Activated CD8-positive, alpha-beta memory T cell treated with anti-CD3 and anti-CD28 coated beads for 36 hours (primary cell): ENCODE measurements around the gene FZR1. TPM values are rescaled to one million over a fixed set of nuclear protein-coding genes. Genes with fewer than 3 reads are reported as not detected.

Experiments used
- CTCF ChIA-PET: fragments of 350-600 bp; sonication (Branson Sonifier 250); formaldehyde crosslinking; loops from one replicate; lab custom pipeline; 2021; ENCODE audit warnings: antibody characterized with exemption; lab: Charles Lee
- POLR2A ChIA-PET: fragments of 350-600 bp; sonication (Branson Sonifier 250); formaldehyde crosslinking; loops from one replicate; lab custom pipeline; 2021; ENCODE audit warnings: antibody characterized with exemption; lab: Charles Lee
- total RNA-seq, 2 experiments: library from RNA; stranded (reverse); gene quantifications; one replicate each; pipeline ENCODE4 v1.2.3, GENCODE V29; 2021

The FZR1 gene
- total RNA-seq, 2 experiments from 2014 or later = 33.1 to 33.6 TPM

- CTCF ChIA-PET = interaction anchor here (0.8 to 2.2 kb wide), 11 partner anchors 11 to 122 kb away, joined by 3 to 8 read pairs (median 4); partner anchors contain the start of gene TJP3
- POLR2A ChIA-PET = no interaction called here
These were observed 80.1 kb downstream of the FZR1 start for GRCh38 chr19:3586127-3586626.

GRCh38 chr19:3586707-3587346 is 80.7 kb downstream of the FZR1 start:
- POLR2A ChIA-PET = interaction anchor here (0.7 kb wide), 1 partner anchor 107 kb away, joined by 3 read pairs; no protein-coding TSS in a partner anchor
- CTCF ChIA-PET = interaction anchor here (1.0 to 2.2 kb wide), 8 partner anchors 11 to 74 kb away, joined by 3 to 8 read pairs (median 4); no protein-coding TSS in a partner anchor

Other genes with a start within 250 kb of the FZR1 start
- 10 to 100 TPM; 17.7 to 19.3 TPM for gene NFIC, start 139.7 kb upstream of the FZR1 start, total RNA-seq
- under 1 TPM; 0.31 to 0.36 TPM for gene SMIM24, start 25.8 kb upstream of the FZR1 start, total RNA-seq
- gene SMIM44, start 22.9 kb upstream of the FZR1 start, total RNA-seq = not detected
- gene DOHH, start 5.6 kb upstream of the FZR1 start, total RNA-seq = 10 to 100 TPM; 18.8 to 21.4 TPM
- under 1 TPM; 0.67 to 0.78 TPM for gene TEKTIP1, start 32.9 kb downstream of the FZR1 start, total RNA-seq
- 100 to 1,000 TPM; 118 to 124 TPM for gene MFSD12, start 51.3 kb downstream of the FZR1 start, total RNA-seq
- 10 to 100 TPM; 43.0 to 44.9 TPM for gene HMG20B, start 66.6 kb downstream of the FZR1 start, total RNA-seq
- gene GIPC3, start 79.2 kb downstream of the FZR1 start, total RNA-seq = under 1 TPM; 0.44 to 0.67 TPM
- 1 to 10 TPM; 2.7 to 3.4 TPM for gene TBXA2R, start 100.6 kb downstream of the FZR1 start, total RNA-seq
- 10 to 100 TPM; 36.7 to 38.1 TPM for gene CACTIN, start 120.5 kb downstream of the FZR1 start, total RNA-seq
- 10 to 100 TPM; 29.6 to 30.3 TPM for gene PIP5K1C, start 194.2 kb downstream of the FZR1 start, total RNA-seq
- under 1 TPM; 0.63 to 0.94 TPM for gene TJP3, start 202.1 kb downstream of the FZR1 start, total RNA-seq